GM23248 (cell line): ENCODE data around the gene IRAK1.

Experiments used
- EZH2 ChIP-seq: fragments of 200-600 bp; sonication (generic); IDR thresholded peaks from 2 replicates; pipeline ENCODE4 v1.6.1; 2018; ENCODE audit warnings: antibody characterized with exemption, mild to moderate bottlenecking; ENCODE audit not compliant: insufficient read depth, poor library complexity, severe bottlenecking
- EZH2phosphoT487 ChIP-seq: fragments of 200-600 bp; sonication (generic); IDR thresholded peaks from 2 replicates; pipeline ENCODE4 v1.6.1; 2018; ENCODE audit warnings: antibody characterized with exemption, moderate library complexity, mild to moderate bottlenecking, low read depth; ENCODE audit not compliant: insufficient read depth

DNA sequence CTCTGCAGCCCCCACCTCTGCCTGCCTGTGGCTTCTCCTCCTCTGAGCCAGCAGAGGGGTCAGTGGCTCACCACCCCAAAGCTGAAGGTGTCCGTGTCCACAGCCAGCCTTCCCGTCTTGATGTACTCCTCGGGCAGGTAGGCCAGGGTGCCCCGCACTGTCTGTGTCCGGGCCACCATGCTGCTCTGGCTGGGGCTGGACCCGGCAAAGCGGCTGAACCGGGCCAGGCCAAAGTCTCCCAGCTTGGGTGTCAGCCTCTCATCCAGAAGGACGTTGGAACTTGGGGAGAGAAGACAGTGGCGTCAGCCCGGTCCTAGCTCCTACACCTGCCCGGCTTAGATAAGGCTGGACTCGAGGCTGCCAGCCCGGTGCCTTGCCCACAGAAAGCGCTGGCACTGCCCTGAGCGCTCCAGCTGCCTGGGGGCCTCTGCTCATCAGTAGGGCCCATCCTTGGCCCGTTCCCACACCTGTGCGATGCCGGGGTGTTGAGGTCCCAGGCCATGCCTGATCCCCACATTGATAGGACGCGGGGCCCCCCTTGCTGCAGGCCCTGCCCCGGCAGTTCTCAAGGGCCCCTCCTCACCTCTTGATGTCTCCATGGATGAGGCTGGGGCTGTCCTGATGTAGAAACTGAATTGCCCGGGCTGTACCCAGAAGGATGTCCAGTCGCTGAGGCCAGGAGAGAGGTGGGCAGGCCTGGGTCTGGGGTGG lies 3.2 kb downstream of the IRAK1 start:
- TF ChIP-seq EZH2, result no peak
- no peak for TF ChIP-seq EZH2phosphoT487
